GM10266 (cell line): ENCODE measurements around the gene QKI.
"Not testable (repeated sequence)": the region's sequence is repeated elsewhere in the genome, so short reads cannot be mapped to it uniquely, and the experiment has no call there.

ENCODE experiments used
- DNase-seq: peaks from one replicate; pipeline ENCODE4 v3.0.0; 2012; ENCODE audit errors: extremely low spot score
- TF ChIP-seq, protein P1 (sequence below): IDR thresholded peaks from 2 replicates; pipeline ENCODE4 v1.5.1; 2012; ENCODE audit warnings: mild to moderate bottlenecking, low read depth; ENCODE audit not compliant: control insufficient read depth, insufficient read depth; ENCODE audit errors: missing control alignments

Gene QKI

DNA sequence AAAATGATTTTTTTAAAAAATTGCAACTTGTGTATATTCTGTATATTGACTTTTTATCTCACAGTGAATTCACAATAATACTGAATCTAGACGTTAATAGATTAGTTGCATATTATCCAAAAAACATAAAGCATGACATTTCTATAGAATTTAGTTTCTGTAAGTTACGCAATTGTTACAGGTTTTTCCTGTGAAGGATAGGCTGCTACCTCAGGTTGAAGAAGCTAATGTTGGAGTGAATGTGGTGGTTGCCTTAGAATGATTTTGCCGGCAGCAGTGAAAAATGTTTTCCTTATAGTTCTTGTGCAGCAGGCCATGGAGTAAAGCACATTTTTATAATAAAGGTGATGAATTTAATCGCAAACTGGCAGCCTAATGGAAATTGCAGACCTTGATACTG is 20.5 kb downstream of the QKI start:
- DNase-seq: no peak
- TF ChIP-seq, protein P1, sequence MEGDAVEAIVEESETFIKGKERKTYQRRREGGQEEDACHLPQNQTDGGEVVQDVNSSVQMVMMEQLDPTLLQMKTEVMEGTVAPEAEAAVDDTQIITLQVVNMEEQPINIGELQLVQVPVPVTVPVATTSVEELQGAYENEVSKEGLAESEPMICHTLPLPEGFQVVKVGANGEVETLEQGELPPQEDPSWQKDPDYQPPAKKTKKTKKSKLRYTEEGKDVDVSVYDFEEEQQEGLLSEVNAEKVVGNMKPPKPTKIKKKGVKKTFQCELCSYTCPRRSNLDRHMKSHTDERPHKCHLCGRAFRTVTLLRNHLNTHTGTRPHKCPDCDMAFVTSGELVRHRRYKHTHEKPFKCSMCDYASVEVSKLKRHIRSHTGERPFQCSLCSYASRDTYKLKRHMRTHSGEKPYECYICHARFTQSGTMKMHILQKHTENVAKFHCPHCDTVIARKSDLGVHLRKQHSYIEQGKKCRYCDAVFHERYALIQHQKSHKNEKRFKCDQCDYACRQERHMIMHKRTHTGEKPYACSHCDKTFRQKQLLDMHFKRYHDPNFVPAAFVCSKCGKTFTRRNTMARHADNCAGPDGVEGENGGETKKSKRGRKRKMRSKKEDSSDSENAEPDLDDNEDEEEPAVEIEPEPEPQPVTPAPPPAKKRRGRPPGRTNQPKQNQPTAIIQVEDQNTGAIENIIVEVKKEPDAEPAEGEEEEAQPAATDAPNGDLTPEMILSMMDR: no peak

DNA sequence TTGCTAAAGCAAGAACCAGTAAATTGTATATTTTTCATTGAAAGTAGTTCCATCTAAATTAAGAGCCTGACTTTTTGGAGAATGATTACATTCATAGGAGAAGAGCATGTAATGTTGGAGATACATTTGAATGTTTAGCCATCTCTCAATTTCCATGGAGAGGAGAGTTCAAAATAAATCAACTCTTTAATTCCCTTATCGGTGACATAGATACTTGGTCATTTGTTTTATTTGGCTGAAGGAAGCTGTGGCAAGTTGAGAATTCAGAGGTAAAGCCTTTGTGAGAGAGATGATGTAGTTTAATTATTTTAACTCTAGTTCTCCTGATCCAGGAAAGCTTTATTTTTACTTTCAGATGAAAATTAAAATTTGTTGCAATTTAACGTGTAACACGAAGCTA is 22.3 kb downstream of the QKI start:
- DNase-seq: no peak
- TF ChIP-seq, protein P1: no peak

- TF ChIP-seq, protein P1: no peak
- no peak for DNase-seq
These were observed 22.9 kb downstream of the QKI start for GRCh38 chr6:163437466-163437865.

GRCh38 chr6:163438298-163438939 is 23.9 kb downstream of the QKI start:
- TF ChIP-seq, protein P1: no peak
- no peak for DNase-seq

- no peak for DNase-seq
- TF ChIP-seq, protein P1: no peak
These were observed 24.4 kb downstream of the QKI start for GRCh38 chr6:163438940-163439335.

DNA sequence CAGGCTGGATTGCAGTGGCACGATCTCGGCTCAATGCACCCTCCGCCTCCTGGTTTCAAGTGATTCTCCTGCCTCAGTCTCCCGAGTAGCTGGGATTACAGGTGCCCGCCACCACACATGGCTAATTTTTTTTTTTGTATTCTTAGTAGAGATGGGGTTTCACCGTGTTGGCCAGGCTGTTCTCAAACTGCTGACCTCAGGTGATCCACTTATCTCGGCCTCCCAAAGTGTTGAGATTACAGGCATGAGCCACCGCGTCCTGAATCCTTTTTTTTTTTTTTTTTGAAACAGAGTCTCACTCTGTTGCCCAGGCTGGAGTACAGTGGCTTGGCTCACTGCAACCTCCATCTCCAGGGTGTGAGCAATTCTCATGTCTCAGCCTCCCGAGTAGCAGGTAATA is 24.9 kb downstream of the QKI start:
- DNase-seq: not testable (repeated sequence)

GRCh38 chr6:163439997-163440396 is 25.5 kb downstream of the QKI start:
- DNase-seq: no peak
- TF ChIP-seq, protein P1: no peak

DNA sequence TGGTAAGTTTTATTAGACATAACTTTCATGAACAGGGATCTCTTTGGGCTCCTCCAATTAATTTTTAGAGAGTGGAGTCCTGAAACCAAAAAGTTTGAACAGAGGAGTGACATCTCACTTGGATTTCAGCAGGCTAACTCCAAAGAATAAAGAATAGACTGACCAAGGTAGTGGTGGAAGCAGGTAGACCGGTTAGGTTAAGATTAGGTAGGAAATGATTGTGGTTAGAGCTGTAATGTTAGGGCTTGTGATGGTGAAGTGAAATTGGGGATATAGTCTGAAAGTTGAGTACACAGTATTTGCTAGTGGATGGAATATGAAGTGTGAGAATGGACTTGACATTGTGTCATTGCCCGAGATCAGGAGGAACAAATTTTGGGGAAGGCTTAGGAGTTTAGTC is 27.8 kb downstream of the QKI start:
- TF ChIP-seq, protein P1: no peak
- no peak for DNase-seq
